D721Med (cell line): ENCODE results near the gene SGCD.

ENCODE experiments used
- DNase-seq: peaks from one replicate; pipeline ENCODE4 v3.0.0; 2011; ENCODE audit warnings: low spot score; ENCODE audit not compliant: insufficient read length
- FAIRE-seq: peaks from 2 replicates; lab custom pipeline; 2011; peaks lifted over from hg19 to GRCh38; lab: Jason Lieb, UNC
- CTCF ChIP-seq: IDR thresholded peaks from 2 replicates; pipeline ENCODE4 v1.5.1; 2012; ENCODE audit warnings: mild to moderate bottlenecking, control low read depth; ENCODE audit not compliant: insufficient read depth; ENCODE audit errors: missing control alignments

The SGCD gene

DNA sequence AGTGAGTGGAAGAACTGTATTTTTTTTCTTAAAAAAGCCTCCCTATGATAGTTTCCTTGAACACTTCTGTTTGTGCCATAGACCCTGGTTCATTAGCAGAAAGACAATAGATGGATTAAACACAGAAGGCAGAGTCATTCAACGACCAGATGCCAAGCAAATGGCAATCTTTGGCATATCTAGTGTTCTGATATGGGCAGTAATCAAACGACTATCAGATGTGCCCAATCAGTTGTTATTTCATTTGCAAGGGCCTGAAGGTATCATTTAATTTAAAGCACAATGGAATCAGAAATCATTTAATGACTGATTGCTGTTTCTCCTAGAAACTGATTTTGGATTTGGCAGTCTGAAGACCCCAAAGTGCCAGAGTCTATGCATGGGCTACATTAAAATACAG is 61.3 kb downstream of the SGCD start:
- no peak for TF ChIP-seq CTCF
- FAIRE-seq (no peak), DNase-seq (no peak)

DNA sequence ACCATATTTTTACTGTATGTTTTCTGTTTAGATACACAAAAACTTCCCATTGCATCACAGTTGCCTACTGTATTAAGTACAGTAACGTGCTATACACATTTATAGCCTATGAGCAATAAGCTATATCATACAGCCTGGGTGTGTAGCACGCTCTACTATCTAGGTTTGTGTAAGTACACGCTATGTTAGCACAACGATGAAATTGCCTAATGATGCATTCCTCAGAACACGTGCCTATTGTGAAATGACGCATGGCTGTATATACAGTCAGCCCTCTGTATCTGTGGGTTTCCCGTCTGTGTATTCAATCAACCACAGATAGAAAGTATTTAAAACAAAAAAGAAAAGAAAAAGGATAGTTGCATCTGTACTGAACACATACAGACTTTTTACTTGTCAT is 64.2 kb downstream of the SGCD start:
- TF ChIP-seq CTCF = no peak
- FAIRE-seq (no peak), DNase-seq (no peak)

- FAIRE-seq (peak; percentile 38), DNase-seq (no peak)
- no peak for TF ChIP-seq CTCF
Measured at GRCh38 chr5:156393980-156394379, 67.0 kb downstream of the SGCD start.

- DNase-seq (no peak), FAIRE-seq (peak; percentile 21)
- no peak for TF ChIP-seq CTCF
Measured at GRCh38 chr5:156394642-156395305, 67.8 kb downstream of the SGCD start.

DNA sequence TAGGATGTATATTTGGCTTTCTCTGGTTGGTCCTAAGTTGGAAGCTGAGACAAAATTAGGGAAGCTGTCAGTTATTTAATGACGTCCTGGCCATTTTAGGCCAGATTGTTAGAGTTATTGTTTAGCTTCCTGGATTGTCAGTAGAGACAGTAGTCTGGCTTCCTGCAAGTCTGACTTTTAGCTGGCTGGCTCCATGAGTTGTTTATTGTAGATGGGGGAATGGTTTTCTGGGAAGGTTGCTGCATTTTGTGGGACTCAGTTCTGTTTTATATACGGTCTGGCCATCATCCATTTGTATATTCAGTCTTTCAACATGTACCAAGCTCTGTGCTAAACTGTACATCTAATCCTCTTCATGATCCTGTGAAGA is 68.3 kb downstream of the SGCD start:
- TF ChIP-seq CTCF = no peak
- no peak for FAIRE-seq
- no peak for DNase-seq

DNA sequence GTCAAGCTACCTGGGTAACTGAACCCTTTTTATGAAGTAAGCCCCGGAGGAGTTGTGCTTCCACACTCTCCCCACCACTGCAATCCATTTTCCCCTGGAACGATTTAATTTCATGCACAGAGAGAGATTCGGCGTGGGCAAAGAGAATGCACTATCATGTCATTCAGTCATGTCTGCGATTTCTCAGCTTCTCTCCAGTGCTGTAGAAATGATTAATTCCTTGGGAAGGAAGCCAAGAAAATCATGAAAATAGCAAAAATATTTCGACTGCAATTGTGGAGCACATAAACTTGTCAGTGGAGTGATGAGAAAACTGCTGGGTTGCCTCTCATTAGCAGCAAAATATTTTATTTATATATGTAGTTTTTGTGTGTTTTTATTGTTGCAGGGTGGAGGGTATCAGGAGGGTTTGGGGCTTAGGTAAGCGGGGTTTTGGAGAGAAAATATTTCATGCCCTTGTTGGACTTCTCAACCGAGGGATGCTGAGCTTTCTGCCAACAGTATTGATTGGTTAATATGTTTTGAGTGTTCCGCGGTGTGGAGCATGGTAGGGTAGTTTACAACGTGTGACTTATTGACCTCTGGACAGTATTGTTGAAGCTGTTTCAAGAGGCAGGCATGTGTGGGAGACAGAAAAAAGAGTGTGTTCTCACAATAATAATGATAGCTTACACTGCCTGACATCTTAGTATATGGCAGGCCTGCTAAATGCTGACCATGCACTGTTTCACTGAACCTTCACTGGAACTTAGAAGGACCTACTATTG is 69.3 kb downstream of the SGCD start:
- DNase-seq = no peak
- FAIRE-seq = no peak
- no peak for TF ChIP-seq CTCF

DNA sequence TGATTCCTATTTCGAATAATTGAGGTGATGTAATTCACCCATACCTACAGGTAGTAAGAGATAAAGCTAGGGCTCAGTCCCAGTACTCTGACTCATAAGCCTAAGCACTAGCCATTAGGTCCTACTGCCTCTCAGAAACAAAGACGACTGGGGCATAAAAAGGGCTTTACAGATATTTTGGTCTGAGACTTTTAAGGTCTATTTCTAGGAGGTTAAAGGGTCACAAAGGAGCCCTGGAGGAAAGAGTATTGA is 69.8 kb downstream of the SGCD start:
- TF ChIP-seq CTCF = no peak
- FAIRE-seq (no peak), DNase-seq (no peak)
